Urothelium cell line (cell line): ENCODE measurements around the gene CTNNBL1.
A peak's percentile ranks its signal among the peaks of the same experiment; 100 is the strongest.

ENCODE experiments used
- DNase-seq: peaks from one replicate; pipeline ENCODE4 v3.0.0; 2011; ENCODE audit warnings: low spot score, mixed read lengths
- FAIRE-seq: peaks from 2 replicates; lab custom pipeline; 2011; peaks lifted over from hg19 to GRCh38; lab: Jason Lieb, UNC

CTNNBL1 gene

DNA sequence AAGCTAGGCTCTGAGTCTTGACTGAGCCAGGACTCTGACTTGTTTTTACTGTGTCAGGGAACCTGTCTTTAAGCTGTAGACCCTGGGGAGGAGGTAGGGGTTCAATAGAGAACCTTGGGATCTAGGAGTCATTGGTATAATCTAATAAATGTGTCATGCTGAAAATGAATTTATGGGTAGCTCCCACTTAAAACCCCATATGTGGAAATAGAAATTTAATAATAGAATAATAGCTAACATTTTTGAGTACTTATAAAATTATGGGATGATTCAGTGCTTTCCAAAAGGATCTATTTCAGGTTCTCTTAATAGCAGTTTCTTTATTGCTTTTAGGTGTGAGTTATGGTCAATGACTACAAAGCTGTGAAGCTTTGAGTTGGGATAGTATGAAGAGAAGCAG lies 41.7 kb downstream of the CTNNBL1 start:
- FAIRE-seq: no peak

DNA sequence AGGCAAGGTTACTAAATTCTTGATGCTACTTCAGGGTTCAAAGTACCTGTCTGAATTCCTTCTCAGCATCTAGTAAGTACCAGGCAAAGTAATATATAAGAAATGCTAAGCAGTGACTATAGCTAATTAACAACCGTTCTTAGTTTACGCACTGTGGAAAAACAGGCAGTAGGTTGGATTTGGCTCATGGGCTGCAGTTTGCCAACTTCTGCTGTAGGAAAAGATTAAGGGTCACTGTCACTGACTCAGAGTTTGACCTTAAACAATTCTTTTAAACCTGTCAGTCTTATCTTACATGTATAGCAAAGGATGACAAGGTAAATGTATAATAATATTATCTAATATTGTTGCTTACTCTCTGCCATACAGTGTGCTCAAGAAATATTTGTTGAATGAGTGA lies 42.3 kb downstream of the CTNNBL1 start:
- FAIRE-seq: no peak
- no peak for DNase-seq

More for the DNA sequence above, 41.7 kb downstream of the CTNNBL1 start:
- DNase-seq: no peak

DNA sequence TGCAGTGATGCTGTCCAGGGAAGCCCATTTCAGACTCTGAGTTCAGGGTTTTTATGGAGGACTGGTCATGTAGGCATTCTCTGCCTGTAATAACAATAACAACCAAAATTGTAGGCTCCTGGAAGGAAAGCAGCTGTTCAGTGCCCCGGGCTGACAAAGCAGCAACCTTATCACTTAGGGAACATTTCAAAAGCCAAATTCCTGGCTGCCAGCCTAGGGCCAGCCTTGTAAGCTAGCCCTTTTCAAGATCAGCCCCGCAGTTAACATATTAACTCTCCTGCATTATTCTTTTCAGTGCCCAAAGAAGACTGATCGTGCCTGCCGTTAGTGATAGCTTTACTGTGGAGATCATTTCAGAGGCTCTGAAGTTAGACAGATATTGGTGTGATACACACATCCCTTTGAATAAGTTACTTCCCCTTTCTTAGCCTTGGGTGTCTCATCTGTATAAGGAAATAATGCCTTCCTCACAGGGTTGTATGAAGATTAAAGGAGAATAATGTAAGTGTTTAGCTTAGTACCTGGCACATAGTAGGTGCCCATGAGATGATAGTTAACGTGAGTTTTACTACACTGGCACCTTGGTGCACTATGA lies 44.1 kb downstream of the CTNNBL1 start:
- DNase-seq: no peak

DNA sequence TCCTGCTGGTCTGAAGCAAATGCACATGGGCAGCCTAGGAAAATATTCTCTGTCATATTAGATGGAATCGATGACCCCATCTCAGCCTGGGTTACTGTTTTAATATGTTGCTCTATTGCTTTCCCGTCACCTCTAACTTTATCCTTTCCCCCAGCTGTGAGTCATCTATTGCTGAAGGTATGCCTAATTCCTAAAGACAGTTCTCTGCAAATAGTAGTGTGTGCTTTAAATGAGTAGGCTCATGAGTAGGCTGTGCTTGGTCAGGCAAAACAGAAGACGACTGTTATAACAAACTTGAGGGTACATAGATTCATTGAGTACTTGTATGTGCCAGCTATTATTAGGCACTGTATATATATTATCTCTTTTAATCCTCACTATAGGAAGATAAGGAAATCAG lies 47.2 kb downstream of the CTNNBL1 start:
- DNase-seq: no peak
- FAIRE-seq: no peak

More for the DNA sequence above, 44.1 kb downstream of the CTNNBL1 start:
- no peak for FAIRE-seq

DNA sequence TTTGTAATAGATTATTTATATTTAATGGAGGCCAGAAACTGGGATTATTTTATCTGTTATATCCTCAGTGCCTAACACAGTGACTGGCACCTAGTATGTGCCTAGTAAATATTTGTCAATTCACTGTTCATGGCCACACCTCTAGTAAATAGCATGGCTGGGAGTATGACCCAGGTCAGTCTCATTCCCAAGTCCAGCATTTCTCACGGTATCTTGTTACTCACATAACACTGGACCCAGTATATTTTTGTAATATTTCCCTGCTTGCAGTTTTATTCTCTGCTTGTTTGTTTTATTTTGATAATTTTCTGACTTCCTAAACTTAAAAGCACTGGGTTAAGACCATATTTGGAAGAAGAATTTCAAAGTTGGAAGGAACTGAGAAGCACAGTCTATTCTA lies 47.7 kb downstream of the CTNNBL1 start:
- no peak for FAIRE-seq
- DNase-seq: no peak

DNA sequence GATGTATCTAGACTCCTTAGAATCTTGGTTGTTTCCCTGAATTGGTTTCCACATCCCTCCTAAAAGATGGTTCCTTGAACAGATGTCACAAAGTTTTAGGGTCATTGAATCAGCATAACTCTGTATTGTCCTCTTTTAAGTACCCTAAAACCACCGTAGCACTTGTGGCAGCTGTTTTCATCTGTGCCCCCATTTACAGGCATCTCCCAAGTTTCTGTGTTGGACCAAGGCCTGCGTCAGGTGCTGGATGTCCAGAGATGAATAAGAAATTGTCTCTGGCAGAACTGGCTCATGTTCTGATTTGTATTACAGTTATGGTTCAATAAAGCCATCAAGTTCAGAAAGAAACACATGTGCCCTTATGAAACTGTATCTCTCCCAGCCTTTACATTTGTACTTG lies 48.3 kb downstream of the CTNNBL1 start:
- DNase-seq (no peak), FAIRE-seq (no peak)

DNA sequence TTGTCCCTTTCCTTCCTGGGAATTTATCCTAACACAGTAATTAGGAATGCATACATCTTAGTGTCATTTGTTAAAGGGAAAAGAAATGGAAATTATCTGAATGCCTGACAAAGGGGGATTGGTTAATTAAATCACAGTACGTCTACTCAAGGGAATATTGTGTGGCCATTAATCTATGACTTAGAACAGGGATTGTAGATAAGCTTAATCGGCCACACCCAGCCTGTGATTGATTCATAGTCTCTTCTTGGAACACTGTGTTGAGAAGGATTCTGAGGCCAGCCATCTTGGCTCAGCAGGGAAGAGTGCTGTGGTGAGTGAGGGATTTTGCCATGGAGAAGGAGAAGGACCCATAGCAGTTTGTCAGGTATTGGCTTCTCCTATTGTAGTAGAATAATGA lies 50.5 kb downstream of the CTNNBL1 start:
- FAIRE-seq (no peak), DNase-seq (no peak)

DNA sequence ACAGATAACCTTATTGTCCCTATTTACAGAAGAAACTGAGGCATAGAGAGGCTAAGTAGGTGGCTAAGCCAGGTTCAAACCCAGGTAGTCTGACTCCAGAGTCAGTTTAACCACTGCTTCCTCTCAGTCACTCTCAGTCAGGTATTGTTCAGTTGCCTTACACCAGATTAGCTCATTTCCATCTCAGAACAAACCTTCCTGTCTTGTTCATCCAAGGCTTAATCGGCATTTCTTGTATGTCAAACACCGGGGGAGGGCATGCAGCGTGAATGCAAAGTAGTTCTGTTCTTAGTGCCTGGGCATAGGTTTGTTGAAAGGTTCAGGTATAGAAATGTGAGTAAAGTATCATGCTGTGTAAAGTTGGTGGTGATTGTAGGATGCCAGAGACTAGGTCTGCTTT lies 51.7 kb downstream of the CTNNBL1 start:
- no peak for FAIRE-seq
- DNase-seq: no peak

DNA sequence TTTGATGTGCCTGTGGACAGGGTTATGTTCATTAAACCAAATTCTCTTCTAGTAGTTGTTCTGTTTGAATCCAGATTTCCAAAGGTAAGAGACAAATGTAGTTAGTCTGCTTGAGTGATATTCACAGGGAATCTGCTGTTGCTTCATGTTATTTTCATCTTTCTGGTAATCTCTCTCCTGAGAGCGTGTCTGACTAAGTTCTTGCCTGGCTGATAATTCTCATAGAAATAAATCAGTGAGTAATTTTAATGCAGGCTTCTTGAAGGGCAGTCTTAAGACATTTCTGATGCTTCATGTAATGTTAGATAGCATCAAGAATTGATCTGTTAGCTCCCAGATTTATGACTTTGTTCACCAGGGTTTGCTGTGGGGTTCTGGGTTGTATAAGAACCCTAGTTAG lies 54.2 kb downstream of the CTNNBL1 start:
- no peak for DNase-seq
- no peak for FAIRE-seq

DNA sequence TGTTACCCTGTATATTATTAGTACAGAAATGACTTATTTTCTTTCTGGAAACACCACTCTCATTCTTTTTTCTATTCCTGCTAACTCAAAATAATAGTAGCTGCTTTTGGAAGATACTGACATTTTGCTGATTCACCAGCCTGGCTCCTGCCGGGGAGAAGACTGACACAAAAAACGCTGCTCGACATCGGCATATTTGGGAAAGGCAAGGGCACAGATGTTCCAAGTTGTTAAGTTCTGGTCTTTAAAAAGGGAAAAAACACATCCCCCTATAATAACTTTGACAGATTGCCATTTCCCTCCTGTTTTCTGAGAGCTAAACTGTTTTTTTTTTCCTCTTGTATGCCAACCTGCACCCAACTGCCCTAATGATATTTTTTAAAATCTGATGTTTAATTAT lies 55.4 kb downstream of the CTNNBL1 start:
- no peak for FAIRE-seq

DNA sequence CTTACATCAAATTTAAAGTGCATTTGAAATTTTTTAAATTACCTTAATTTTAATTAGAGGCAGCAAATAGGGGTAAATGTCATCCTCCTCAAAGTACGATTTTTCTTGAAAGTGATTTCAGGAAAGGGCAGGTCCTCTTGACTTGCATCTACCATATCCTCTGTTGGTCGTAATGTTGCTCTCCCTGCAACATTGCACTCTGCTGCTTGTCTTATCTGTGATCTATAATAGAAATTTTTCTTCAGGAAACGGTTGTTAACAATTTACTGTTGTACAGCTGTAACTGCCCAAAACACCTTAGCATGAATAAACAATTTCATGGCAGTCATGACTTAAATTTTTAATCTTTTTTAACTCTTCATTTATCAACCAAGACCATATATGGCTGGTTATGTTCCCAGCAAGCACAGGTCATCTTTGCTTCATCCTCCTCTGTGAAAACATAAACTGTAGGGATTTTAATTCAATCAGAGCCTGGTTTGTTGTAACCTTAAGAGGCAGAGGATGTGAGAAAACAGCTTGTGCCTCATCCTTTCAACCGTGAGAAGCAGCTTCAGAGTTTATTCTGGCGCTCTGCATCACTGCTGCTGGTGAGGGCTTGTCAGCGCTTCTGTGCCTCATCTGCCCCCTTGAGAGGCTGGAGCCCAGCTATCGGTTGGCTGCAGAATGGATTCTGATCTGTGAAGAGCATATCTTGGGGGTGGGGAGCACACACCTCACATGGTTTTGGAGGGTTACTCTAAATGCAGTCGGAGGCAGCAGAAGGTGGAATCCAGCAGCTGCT lies 56.0 kb downstream of the CTNNBL1 start:
- DNase-seq (no peak), FAIRE-seq (no peak)

More for the DNA sequence above, 55.4 kb downstream of the CTNNBL1 start:
- no peak for DNase-seq

DNA sequence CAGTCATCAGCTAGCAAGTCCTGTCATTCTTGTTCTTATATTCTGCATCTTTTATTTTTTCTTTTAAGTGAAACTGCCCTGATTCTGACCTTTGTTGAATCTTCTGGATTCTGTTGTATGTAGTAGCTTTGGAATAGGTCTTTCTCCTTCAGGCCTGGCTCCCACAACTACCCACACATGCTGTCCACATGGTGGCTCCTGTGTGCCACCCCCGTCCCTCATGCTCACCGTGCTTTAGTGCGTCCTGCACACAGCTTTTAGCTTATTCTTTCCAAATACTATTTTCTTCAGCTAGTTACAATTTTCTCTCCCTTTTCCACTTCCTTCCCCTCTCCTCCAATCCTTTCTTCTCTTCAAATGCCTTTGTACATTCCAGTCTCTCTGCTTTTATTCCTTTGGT lies 61.8 kb downstream of the CTNNBL1 start:
- DNase-seq: no peak

DNA sequence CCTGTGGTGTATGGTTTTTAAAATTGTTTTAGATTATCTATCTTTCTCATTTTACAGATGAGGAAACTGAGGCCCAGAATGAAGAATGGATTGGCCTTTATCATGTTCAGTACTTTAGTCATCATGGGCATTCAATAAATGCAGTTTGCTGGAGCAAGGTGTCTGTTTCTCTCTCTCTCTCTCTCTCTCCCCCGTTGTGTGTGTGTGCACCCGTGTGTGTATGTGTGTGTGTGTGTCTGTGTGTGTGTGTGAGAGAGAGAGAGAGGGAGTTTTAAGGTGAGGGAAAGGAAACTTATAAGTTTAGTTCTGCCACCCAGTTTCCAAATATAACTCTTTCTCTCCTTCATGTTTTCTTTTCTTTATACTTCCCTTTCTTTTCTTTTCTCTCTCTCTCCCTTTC lies 62.4 kb downstream of the CTNNBL1 start:
- FAIRE-seq (no peak), DNase-seq (no peak)

More for the DNA sequence above, 61.8 kb downstream of the CTNNBL1 start:
- FAIRE-seq: no peak

DNA sequence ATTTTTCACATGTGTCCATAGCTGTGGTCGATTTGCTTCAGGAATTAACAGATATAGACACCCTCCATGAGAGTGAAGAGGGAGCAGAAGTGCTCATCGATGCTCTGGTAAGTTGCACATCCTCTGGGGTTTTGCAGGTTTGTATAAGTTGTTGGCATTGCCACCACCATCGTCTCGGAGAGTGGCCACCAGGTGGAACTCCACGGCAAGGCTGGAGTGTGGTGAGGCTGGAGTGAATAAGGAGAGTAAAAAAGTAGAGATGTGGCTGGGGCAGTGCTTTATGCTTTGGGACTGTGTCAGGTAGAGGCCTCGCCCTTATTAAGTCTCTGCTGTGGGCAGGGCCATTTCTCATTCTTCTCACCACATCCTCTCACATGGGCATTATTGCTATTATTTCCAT lies 63.7 kb downstream of the CTNNBL1 start:
- DNase-seq (no peak), FAIRE-seq (no peak)

DNA sequence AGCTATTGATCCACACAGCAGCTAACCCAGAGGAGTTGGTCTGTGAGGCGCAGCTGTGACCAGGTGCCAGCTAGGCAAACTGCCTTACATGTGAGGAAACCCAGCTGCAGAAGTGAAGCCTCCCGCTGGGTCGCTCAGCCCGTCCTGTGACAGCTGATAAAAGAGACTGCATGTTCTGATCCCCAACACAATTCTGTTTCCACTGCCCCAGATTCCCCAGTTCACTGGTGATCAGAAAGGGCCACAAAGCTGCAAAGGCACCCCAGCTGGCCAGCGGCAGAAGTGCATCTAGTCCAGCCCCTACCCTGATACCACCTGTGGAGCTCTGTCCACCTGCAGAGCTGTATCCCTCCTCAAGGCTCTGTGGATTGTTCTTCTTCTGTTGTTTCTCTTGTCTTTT lies 64.5 kb downstream of the CTNNBL1 start:
- DNase-seq (peak; percentile 33), FAIRE-seq (no peak)

DNA sequence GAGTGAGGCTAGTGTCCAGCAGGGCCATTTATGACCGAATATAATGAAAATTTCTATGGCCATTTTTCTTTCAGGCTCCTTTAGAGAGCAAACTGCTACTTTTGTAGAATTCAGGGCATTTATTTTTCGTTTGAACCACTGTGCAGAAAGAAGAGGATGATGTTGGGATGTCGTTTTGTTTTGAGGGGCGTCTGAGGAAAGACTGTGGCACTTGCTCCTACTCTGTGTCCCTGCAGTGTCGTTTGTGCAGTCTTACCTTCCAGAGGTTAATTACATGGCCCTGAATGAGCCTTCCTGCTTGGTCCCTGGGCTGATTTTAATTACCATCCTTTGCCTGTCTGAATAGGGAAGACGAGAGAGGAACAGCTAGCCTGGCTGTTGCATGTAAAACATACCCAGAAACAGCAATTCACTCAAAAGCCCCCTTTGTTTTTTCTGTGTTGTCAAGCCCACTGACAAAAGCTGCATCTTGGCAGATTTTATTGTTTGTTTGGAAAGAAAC lies 65.3 kb downstream of the CTNNBL1 start:
- FAIRE-seq (no peak), DNase-seq (no peak)

DNA sequence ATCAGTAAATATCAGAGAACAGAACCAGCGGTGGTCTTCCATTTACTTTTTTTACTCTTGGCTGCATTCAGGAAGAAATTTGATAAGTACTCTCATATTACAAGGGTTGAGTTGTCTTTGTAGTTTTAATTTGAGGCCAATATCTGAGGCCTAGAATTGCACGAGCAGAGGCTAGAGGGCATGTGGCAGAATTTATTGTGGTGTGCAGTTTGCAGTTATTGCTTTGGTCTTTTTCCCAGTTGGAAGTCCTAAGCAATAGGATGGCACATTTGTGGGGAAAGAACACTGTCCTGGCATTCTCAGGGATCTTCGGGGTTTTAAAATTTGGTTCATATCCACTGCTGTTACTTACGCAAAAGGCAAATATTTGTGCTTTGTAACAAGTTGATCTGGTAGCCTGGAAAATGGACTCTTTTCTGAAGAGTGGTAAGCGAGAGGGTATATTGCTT lies 66.0 kb downstream of the CTNNBL1 start:
- FAIRE-seq: no peak
- no peak for DNase-seq

DNA sequence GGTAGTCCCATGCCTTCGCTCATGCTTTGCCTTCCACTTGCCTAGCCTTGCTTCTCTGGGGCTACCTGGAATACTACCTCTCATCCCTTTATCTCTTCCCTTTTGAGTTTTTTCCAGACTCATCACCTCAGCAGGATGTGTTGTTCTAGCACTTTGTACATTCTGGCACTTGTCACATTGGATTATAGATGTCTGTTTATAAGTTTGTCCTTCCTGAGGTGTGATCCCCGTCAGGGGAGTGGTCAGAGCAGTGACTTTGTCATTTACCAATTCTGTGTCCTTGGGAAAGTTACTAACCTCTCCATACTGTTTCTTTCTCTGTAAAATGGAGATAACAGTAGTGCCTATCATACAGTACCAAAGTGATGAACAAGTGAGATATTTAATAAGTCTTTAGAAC lies 66.5 kb downstream of the CTNNBL1 start:
- no peak for FAIRE-seq
- DNase-seq: no peak

DNA sequence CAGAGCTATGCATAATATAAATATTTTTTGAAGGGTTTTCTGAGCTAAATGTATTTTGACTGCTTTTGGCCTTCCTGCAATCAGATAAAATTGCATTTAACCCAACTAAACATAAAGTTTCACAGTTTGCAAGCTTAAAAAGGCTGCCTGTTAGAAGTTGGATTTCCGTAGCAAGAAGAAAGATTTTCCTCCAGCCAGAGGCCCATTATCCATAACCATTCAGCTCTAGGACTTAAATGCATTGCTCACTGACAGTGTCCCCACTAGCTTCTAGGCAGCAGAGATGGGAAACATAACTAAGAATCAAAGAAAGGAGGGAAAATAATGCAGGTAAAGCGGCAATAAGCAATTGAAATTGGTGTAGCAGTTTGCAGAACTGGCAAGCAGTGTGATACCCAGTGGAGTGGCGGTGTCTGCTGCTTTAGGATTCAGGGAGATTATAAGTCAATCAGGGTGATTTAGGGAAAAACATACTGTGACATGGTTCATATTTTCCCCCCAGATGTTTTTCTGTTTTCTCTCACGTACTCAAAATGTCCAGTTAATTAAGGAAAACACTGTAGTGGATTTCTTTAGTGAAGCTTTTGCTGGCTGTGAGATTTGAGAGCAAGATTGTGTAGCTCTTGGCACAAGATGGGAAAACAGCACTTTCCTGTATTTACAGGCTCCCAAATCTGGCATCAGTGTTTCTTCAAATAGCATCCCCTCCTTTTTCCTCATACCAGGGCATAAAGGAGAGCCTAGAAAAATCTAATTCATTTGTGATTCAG lies 69.1 kb downstream of the CTNNBL1 start:
- no peak for DNase-seq
- no peak for FAIRE-seq

DNA sequence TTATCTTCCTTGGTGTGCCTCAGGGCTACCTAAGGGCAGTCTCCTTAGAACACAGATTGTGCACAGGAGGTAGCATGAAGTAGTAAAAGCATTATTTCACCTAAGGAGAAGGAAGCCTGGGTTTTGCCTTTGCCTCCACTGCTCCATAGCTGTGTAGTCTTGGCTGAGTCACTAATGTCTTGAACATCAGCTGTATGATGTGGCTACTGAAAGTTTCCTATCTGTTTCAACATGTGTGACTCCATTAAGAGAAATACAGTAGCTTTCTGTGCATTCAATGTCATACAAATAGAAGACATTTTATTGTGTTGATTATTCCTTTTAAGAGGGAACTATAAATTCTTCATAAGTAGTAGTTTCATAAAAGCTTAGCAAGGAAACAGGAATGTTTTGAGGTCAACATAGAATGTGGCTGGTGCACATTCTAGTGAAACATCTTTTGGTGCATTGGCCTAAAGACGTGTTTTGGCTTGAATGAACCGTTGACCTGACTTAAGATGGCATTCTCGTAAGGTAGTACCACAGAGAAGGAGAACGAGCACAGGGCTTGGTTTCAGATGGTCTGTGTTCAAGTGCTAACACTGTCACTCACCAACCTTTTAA lies 70.6 kb downstream of the CTNNBL1 start:
- DNase-seq (no peak), FAIRE-seq (no peak)

DNA sequence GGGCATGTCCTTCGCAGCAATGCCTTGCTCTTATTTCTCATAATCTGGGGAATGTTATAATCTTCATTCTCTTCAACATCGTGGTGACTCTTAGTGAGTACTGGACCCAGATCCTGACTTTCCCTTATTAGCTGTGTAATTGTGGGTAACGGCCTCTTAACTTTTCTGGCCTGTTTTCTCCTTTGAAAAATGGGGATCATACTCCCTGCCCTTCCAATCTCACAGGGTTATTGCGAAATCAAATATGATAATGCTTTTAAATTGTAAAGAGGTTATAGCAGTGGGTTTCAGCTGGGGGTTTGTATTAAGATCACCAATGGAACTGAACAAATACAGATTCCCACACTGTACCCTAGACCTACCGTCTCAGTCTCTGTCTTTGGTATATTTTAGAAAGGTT lies 77.1 kb downstream of the CTNNBL1 start:
- DNase-seq (no peak), FAIRE-seq (no peak)
